Loucy (cell line): ENCODE measurements around the gene ERICH6.

Experiments used
- EZH2phosphoT487 ChIP-seq: fragments of 200-600 bp; IDR thresholded peaks from 2 replicates; pipeline ENCODE4 v1.6.1; 2018; ENCODE audit warnings: antibody characterized with exemption, mild to moderate bottlenecking, moderate library complexity, borderline replicate concordance
- TF ChIP-seq, protein P1 (sequence below): fragments of 200-600 bp; sonication (generic); conservative IDR thresholded peaks from 2 replicates; pipeline ENCODE4 v1.5.1; 2014; ENCODE audit warnings: mild to moderate bottlenecking, antibody characterized with exemption, low read length

DNA sequence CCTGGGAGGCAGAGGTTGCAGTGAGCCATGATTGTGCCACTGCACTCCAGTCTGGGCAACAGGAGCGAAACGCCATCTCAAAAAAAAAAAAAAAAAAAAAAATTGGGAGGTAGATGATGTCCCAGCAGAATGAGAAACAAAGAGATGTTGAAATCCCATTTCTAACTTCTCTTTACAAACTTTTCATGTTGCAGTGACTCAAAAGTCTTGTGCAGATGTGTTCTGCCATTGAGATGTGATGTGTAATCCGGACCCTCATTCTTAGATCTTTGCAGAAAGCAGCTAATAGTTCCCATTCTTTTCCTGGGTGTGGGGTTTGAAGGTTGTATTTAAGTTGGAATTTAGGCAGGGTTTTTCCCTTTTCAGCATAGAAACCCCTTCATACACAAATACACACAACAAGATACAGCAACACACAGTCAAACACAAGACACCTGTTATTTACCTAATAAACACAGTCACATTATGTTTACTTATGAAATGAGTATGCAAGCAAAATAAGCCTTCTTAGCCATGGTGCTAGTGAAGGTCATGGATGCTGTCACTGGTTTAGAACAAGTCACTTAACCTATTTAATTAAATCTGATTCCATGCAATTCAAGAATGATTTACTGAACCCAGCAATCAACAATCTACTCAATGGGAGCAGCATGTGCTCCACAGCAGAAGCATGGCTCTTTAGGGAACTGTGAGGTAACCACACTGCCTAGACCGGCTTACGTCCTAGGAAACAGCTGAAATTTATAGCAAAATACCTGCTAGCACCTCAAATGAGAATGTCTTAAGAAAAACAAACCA, 44.4 kb upstream of the ERICH6 start:
- TF ChIP-seq, protein P1, sequence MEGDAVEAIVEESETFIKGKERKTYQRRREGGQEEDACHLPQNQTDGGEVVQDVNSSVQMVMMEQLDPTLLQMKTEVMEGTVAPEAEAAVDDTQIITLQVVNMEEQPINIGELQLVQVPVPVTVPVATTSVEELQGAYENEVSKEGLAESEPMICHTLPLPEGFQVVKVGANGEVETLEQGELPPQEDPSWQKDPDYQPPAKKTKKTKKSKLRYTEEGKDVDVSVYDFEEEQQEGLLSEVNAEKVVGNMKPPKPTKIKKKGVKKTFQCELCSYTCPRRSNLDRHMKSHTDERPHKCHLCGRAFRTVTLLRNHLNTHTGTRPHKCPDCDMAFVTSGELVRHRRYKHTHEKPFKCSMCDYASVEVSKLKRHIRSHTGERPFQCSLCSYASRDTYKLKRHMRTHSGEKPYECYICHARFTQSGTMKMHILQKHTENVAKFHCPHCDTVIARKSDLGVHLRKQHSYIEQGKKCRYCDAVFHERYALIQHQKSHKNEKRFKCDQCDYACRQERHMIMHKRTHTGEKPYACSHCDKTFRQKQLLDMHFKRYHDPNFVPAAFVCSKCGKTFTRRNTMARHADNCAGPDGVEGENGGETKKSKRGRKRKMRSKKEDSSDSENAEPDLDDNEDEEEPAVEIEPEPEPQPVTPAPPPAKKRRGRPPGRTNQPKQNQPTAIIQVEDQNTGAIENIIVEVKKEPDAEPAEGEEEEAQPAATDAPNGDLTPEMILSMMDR: no peak
- TF ChIP-seq EZH2phosphoT487: no peak
